K562 (cell line): ENCODE results near the gene VSIG1. TPM values are rescaled to one million over a fixed set of nuclear protein-coding genes. Genes with fewer than 3 reads are reported as not detected.

Experiments used
- CCAR2 ChIP-seq: fragments of 200-400 bp; formaldehyde crosslinking; IDR thresholded peaks from 2 replicates; pipeline ENCODE4 v1.6.1; 2017; ENCODE audit warnings: mild to moderate bottlenecking, low read depth, low read length
- PTBP1 ChIP-seq: fragments of 200-400 bp; formaldehyde crosslinking; IDR thresholded peaks from 2 replicates; pipeline ENCODE4 v1.6.1; 2017; ENCODE audit warnings: low read depth, low read length
- RAD51 ChIP-seq: fragments of 450-650 bp; IDR thresholded peaks from 2 replicates; pipeline ENCODE4 v1.7.1; 2016; ENCODE audit warnings: low read depth, mild to moderate bottlenecking, borderline replicate concordance
- RFX7 ChIP-seq: fragments of 250-450 bp; sonication (Bioruptor Pico); IDR thresholded peaks from 2 replicates; pipeline ENCODE4 v1.5.1; 2021; ENCODE audit warnings: mild to moderate bottlenecking
- ZKSCAN3 ChIP-seq: fragments of 250-450 bp; sonication (Bioruptor Pico); IDR thresholded peaks from 2 replicates; pipeline ENCODE4 v1.4.0; 2020
- ZNF143 ChIP-seq: sonication (generic); formaldehyde crosslinking; IDR thresholded peaks from 2 replicates; pipeline ENCODE4 v1.9.0; 2022; ENCODE audit warnings: mild to moderate bottlenecking, missing genetic modification reagents
- polyA plus RNA-seq, 8 experiments: library from polyadenylated mRNA; depleted of rRNA in 4 of 8; stranded (reverse) in 5 of 8; unstranded in 3 of 8; fragments of >200 nt; fragmentation: Nextera tagmentation in 2 of 8; fragmentation: Illumina TruSeq in 1 of 8; extraction: Ambion mirVana in 2 of 8; extraction: Trizol in 1 of 8; gene quantifications; 2 replicates each; pipeline versions ENCODE4 v1.2.1 to v1.2.3, GENCODE V29; 2011 to 2014; ENCODE audit warnings: inconsistent platforms in 1 of 8, missing spikeins in 1 of 8
- total RNA-seq, 7 experiments: library from RNA; depleted of rRNA in 6 of 7; stranded (reverse); fragments of >200 nt in 6 of 7; fragmentation: Illumina TruSeq in 2 of 7; extraction: Trizol in 2 of 7; gene quantifications; 2 replicates each; pipeline versions ENCODE4 v1.2.1 to v1.2.3, GENCODE V29; 2011 to 2021; ENCODE audit warnings: low replicate concordance in 1 of 7
- TF ChIP-seq, protein P1 (sequence below), 2 experiments: fragments of 450-650 bp; IDR thresholded peaks; 2 replicates each; pipeline ENCODE4 v1.6.1; 2016; ENCODE audit warnings: mild to moderate bottlenecking in 2 of 2, borderline replicate concordance in 1 of 2, low read depth in 1 of 2, moderate library complexity in 1 of 2

Gene VSIG1
- total and polyA plus RNA-seq, 9 of the 15 experiments (the other 6 are each of a cell fraction or from before 2014, with no cell fraction given) = not detected

DNA sequence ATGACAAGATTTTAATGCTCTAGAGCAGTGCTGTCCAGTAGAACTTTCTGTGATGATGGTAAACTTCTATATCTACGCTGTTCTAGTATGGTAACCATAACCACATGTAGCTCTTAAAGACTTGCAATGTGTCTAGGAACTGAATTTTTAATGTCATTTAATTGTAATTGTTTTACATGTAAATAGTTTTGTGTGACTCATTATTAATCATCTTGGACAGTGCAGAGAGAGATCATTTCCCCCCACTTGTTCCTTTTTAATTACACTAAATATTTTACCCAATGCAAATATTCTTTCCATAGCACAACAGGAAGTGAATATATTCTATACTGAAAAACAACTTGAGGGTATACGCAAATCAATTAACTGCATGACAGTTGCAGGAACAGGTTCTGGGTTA, 52.5 kb downstream of the VSIG1 start (continued):
- TF ChIP-seq, protein P1, sequence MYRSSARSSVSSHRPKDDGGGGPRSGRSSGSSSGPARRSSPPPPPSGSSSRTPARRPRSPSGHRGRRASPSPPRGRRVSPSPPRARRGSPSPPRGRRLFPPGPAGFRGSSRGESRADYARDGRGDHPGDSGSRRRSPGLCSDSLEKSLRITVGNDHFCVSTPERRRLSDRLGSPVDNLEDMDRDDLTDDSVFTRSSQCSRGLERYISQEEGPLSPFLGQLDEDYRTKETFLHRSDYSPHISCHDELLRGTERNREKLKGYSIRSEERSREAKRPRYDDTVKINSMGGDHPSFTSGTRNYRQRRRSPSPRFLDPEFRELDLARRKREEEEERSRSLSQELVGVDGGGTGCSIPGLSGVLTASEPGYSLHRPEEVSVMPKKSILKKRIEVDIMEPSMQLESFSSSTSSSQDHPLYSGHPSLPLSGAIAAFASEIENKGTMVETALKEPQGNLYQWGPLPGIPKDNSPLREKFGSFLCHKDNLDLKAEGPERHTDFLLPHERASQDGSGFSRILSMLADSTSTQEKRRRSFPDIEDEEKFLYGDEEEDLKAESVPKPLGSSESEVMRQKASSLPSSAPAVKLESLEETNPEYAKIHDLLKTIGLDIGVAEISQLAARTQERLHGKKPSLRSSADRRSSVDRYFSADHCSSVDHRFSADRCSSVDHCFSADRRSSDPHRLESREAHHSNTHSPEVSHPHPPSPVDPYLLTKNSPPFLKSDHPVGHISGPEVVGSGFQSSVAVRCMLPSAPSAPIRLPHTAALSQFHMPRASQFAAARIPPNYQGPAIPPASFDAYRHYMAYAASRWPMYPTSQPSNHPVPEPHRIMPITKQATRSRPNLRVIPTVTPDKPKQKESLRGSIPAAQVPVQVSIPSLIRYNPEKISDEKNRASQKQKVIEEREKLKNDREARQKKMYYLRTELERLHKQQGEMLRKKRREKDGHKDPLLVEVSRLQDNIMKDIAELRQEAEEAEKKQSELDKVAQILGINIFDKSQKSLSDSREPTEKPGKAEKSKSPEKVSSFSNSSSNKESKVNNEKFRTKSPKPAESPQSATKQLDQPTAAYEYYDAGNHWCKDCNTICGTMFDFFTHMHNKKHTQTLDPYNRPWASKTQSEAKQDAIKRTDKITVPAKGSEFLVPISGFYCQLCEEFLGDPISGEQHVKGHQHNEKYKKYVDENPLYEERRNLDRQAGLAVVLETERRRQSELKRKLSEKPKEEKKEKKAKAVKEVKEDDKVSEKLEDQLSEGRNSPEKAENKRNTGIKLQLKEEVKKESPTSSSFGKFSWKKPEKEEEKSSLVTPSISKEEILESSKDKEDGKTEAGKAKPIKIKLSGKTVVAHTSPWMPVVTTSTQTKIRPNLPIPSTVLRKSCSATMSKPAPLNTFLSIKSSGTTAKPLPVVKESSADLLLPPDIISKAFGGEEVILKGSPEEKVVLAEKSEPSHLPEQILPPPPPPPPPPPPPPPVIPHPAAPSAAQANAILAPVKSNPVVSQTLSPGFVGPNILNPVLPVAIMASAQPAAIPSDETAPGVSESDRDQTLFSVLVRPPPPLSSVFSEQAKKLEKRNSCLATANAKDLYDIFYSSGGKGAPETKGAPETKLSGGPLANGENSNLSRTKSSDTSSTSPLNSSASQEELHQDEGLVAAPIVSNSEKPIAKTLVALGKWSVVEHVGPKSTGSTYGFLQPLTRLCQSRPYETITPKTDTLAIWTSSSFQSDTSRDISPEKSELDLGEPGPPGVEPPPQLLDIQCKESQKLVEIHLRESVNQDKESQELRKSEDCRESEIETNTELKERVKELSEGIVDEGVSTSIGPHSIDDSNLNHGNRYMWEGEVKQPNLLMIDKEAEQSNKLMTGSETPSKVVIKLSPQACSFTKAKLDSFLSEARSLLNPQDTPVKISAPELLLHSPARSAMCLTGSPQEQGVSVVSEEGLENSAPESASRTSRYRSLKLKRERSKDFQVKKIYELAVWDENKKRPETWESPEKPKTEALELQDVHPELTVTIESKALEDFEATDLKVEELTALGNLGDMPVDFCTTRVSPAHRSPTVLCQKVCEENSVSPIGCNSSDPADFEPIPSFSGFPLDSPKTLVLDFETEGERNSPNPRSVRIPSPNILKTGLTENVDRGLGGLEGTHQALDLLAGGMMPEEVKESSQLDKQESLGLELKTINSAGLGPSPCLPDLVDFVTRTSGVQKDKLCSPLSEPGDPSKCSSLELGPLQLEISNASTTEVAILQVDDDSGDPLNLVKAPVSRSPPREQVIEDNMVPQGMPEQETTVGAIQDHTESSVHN (IDR thresholded peaks at IDR 0.05; ENCODE audit: borderline replicate concordance in 1 of 2, low read depth in 1 of 2) = no peak
- TF ChIP-seq PTBP1 (no peak), ZNF143 (no peak), CCAR2 (no peak), ZKSCAN3 (CRISPR knock-in tag) (no peak), RFX7 (no peak), RAD51 (no peak)
- TF ChIP-seq, all 486 proteins: peak for 0
